K562 (cell line): ENCODE results near the gene FXYD1. TPM values are rescaled to one million over a fixed set of nuclear protein-coding genes. Genes with fewer than 3 reads are reported as not detected.

Experiments used
- ATAC-seq: fragments of 200-7000 bp; cut with Tn5 transposase; 3 replicates; pipeline ENCODE4 v1.9.1; 2020; ENCODE audit warnings: moderate library complexity
- BruUV-seq: library from RNA; stranded (reverse); fragments of 400-500 nt; replicated peaks from 2 replicates; lab custom pipeline; 2021; lab: Mats Ljungman, UMichigan
- CTCF ChIA-PET: fragments of 300-600 bp; formaldehyde crosslinking; extraction: SDS; loops from one replicate; lab custom pipeline; 2021; ENCODE audit warnings: low intra/inter-chr PET ratio; lab: Yijun Ruan, JAX
- POLR2A ChIA-PET: fragments of 300-600, 350-650 bp; sonication (Branson Sonifier 250); formaldehyde crosslinking; extraction: SDS; loops from one replicate; lab custom pipeline; 2021; ENCODE audit warnings: antibody characterized with exemption, inconsistent platforms; lab: Yijun Ruan, JAX
- DNase-seq, 4 experiments: peaks; one replicate each; pipeline versions ENCODE4 v3.0.0 to v3.0.0-alpha.2; 2011 to 2018; ENCODE audit warnings: low spot score in 3 of 4, mixed read lengths in 3 of 4; ENCODE audit errors: extremely low read depth in 1 of 4
- FAIRE-seq: peaks from 2 replicates; lab custom pipeline; 2011; peaks lifted over from hg19 to GRCh38; lab: Jason Lieb, UNC
- H2AFZ ChIP-seq: 2 replicates; pipeline ENCODE4 v1.6.0; 2011; ENCODE audit warnings: low read depth, low read length, control low read depth, inconsistent platforms
- H3K27ac ChIP-seq: fragments of 200-600 bp; 3 replicates; pipeline ENCODE4 v1.8.0; 2011; ENCODE audit warnings: low read depth, mild to moderate bottlenecking, control low read depth, inconsistent platforms, low read length, moderate library complexity, mixed read lengths; ENCODE audit errors: extremely low read depth
- H3K27me3 ChIP-seq, 2 experiments: fragments of 300-600 bp in 1 of 2; 2 replicates in 1 of 2; 3 replicates in 1 of 2; pipeline versions ENCODE4 v1.6.0 to v1.8.0; 2011; ENCODE audit warnings: inconsistent platforms in 2 of 2, low read length in 2 of 2, mild to moderate bottlenecking in 1 of 2, mixed read lengths in 1 of 2, moderate library complexity in 1 of 2; ENCODE audit not compliant: control insufficient read depth in 2 of 2, insufficient read depth in 2 of 2
- H3K36me3 ChIP-seq: fragments of 300-600 bp; 3 replicates; pipeline ENCODE4 v1.8.0; 2011; ENCODE audit warnings: mild to moderate bottlenecking, low read length, inconsistent platforms; ENCODE audit not compliant: control insufficient read depth, insufficient read depth
- H3K4me1 ChIP-seq, 2 experiments: fragments of 200-600 bp in 1 of 2; replicated peaks in 1 of 2; 2 replicates in 1 of 2; 3 replicates in 1 of 2; pipeline versions ENCODE4 v1.5.1 to v1.8.0; 2011; ENCODE audit warnings: inconsistent platforms in 2 of 2, low read length in 2 of 2, mild to moderate bottlenecking in 1 of 2, mixed read lengths in 1 of 2, moderate library complexity in 1 of 2; ENCODE audit not compliant: control insufficient read depth in 2 of 2, insufficient read depth in 2 of 2
- H3K4me2 ChIP-seq: 2 replicates; pipeline ENCODE4 v1.6.1; 2011; ENCODE audit warnings: low read length, control low read depth, inconsistent platforms, mixed read lengths; ENCODE audit not compliant: insufficient read depth
- H3K4me3 ChIP-seq: fragments of 200-600 bp; sonication (generic), shearing (Covaris generic); 2 replicates; pipeline ENCODE4 v1.5.1; 2016; ENCODE audit warnings: control low read depth, inconsistent platforms
- H3K79me2 ChIP-seq: fragments of 200-600 bp; 3 replicates; pipeline ENCODE4 v1.8.0; 2011; ENCODE audit warnings: low read length, inconsistent platforms; ENCODE audit not compliant: control insufficient read depth, insufficient read depth
- H3K9ac ChIP-seq, 2 experiments: 2 replicates each; pipeline versions ENCODE4 v1.6.0 to v1.6.1; 2011; ENCODE audit warnings: low read depth in 2 of 2, low read length in 2 of 2, control low read depth in 1 of 2, inconsistent platforms in 1 of 2, mild to moderate bottlenecking in 1 of 2, mixed read lengths in 1 of 2; ENCODE audit not compliant: insufficient read depth in 1 of 2
- H3K9me1 ChIP-seq: one replicate; pipeline ENCODE4 v1.6.0; 2011; ENCODE audit warnings: inconsistent platforms, mild to moderate bottlenecking, low read length, moderate library complexity; ENCODE audit not compliant: control insufficient read depth, insufficient read depth
- H3K9me3 ChIP-seq: replicated peaks from 2 replicates; pipeline ENCODE4 v1.5.1; 2011; ENCODE audit warnings: low read depth, low read length, inconsistent platforms; ENCODE audit not compliant: control insufficient read depth, insufficient read depth
- H4K20me1 ChIP-seq: replicated peaks from 2 replicates; pipeline ENCODE4 v1.6.1; 2011; ENCODE audit warnings: low read length, inconsistent platforms, mixed read lengths; ENCODE audit not compliant: control insufficient read depth, insufficient read depth
- CBFA2T3 ChIP-seq: fragments of 450-650 bp; IDR thresholded peaks from 2 replicates; pipeline ENCODE4 v1.6.1; 2017
- ERF ChIP-seq: fragments of 450-650 bp; formaldehyde crosslinking; IDR thresholded peaks from 2 replicates; pipeline ENCODE4 v1.4.0; 2020; ENCODE audit warnings: mild to moderate bottlenecking, mixed read lengths
- FOXK2 ChIP-seq, 2 experiments: fragments of 450-650 bp; IDR thresholded peaks in 1 of 2; conservative IDR thresholded peaks in 1 of 2; 2 replicates each; pipeline ENCODE4 v1.6.1; 2016; ENCODE audit warnings: low read depth in 2 of 2, mild to moderate bottlenecking in 1 of 2
- OTX1 ChIP-seq: fragments of 450-650 bp; formaldehyde crosslinking; IDR thresholded peaks from 2 replicates; pipeline ENCODE4 v1.4.0; 2022; ENCODE audit warnings: mild to moderate bottlenecking
- RB1 ChIP-seq: fragments of 450-650 bp; IDR thresholded peaks from 2 replicates; pipeline ENCODE4 v1.6.1; 2017; ENCODE audit warnings: low read depth, mild to moderate bottlenecking
- RBFOX2 ChIP-seq: fragments of 200-400 bp; formaldehyde crosslinking; IDR thresholded peaks from 2 replicates; pipeline ENCODE4 v1.6.1; 2017; ENCODE audit warnings: low read depth, mild to moderate bottlenecking, low read length, moderate library complexity
- REST ChIP-seq, 2 experiments: fragments of 450-650 bp; formaldehyde crosslinking in 1 of 2; IDR thresholded peaks; 2 replicates each; pipeline versions ENCODE4 v1.4.0 to v1.6.1; 2014 to 2020; ENCODE audit warnings: mild to moderate bottlenecking in 2 of 2, borderline replicate concordance in 1 of 2, low read depth in 1 of 2
- SIN3A ChIP-seq, 2 experiments: fragments of 150-350 bp in 1 of 2; IDR thresholded peaks; 2 replicates each; pipeline ENCODE4 v1.6.1; 2011 to 2016; ENCODE audit warnings: borderline replicate concordance in 2 of 2, low read depth in 2 of 2, low read length in 2 of 2, mild to moderate bottlenecking in 2 of 2, moderate library complexity in 2 of 2; ENCODE audit not compliant: control insufficient read depth in 1 of 2
- ZNF165 ChIP-seq: fragments of 250-450 bp; sonication (Bioruptor Pico); IDR thresholded peaks from 2 replicates; pipeline ENCODE4 v1.4.0; 2020; ENCODE audit warnings: borderline replicate concordance
- ZNF280B ChIP-seq: fragments of 250-450 bp; sonication (Bioruptor Pico); IDR thresholded peaks from 2 replicates; pipeline ENCODE4 v1.5.1; 2021; ENCODE audit warnings: mild to moderate bottlenecking
- ZNF398 ChIP-seq: fragments of 250-450 bp; sonication (Bioruptor Pico); IDR thresholded peaks from 2 replicates; pipeline ENCODE4 v1.8.0; 2021; ENCODE audit warnings: moderate library complexity, mild to moderate bottlenecking, inconsistent platforms
- WGBS: fragments of 100-300 bp; shearing (Covaris generic); methylation state at CpG from one replicate; pipeline ENCODE4 v1.1.6; 2016; ENCODE audit warnings: low coverage, mixed read lengths; ENCODE audit not compliant: insufficient coverage; ENCODE audit errors: missing lambda C conversion rate; 5-methylcytosine and 5-hydroxymethylcytosine counted together
- in situ Hi-C: fragments of 300-500 bp; cut with MboI; formaldehyde crosslinking; loops from 4 replicates; pipeline ENCODE4 v1.15.0; 2018; ENCODE audit warnings: inconsistent platforms, mixed read lengths
- intact Hi-C: fragments of 100-400 bp; cut with micrococcal nuclease; formaldehyde crosslinking; loops from 2 replicates; pipeline ENCODE4 v1.14.2; 2022
- polyA plus RNA-seq, 8 experiments: library from polyadenylated mRNA; depleted of rRNA in 4 of 8; stranded (reverse) in 5 of 8; unstranded in 3 of 8; fragments of >200 nt; fragmentation: Nextera tagmentation in 2 of 8; fragmentation: Illumina TruSeq in 1 of 8; extraction: Ambion mirVana in 2 of 8; extraction: Trizol in 1 of 8; gene quantifications; 2 replicates each; pipeline versions ENCODE4 v1.2.1 to v1.2.3, GENCODE V29; 2011 to 2014; ENCODE audit warnings: inconsistent platforms in 1 of 8, missing spikeins in 1 of 8
- total RNA-seq, 7 experiments: library from RNA; depleted of rRNA in 6 of 7; stranded (reverse); fragments of >200 nt in 6 of 7; fragmentation: Illumina TruSeq in 2 of 7; extraction: Trizol in 2 of 7; gene quantifications; 2 replicates each; pipeline versions ENCODE4 v1.2.1 to v1.2.3, GENCODE V29; 2011 to 2021; ENCODE audit warnings: low replicate concordance in 1 of 7

The FXYD1 gene
- total and polyA plus RNA-seq, 9 of the 15 experiments (the other 6 are each of a cell fraction or from before 2014, with no cell fraction given) = 0.40 to 3.2 (median 1.8) TPM; not detected in 3

- POLR2A ChIA-PET = no interaction called here
- in situ Hi-C loops (no loop called here), intact Hi-C loops (no loop called here)
- 15% methylated on average over 2 of the region's 2 CpGs for WGBS
- no TSS peak for BruUV-seq
- H3K4me2 ChIP-seq = peak overlapping the region; percentile 20
- H3K79me2 ChIP-seq = peaks cover 40% of the 10 kb centered on the region
- H2AFZ ChIP-seq = no peak overlapping the region
- no peaks in the 10 kb centered on the region for H3K9me3 ChIP-seq
- no peaks in the 10 kb centered on the region; a peak in 1 of 5 replicates for H3K27me3 ChIP-seq
- ATAC-seq (no peak), FAIRE-seq (peak; percentile 40), DNase-seq (peak in 1 of 4 experiments; percentile 71)
- H3K4me3 ChIP-seq = no peak overlapping the region
- CTCF ChIA-PET = no interaction called here
- H3K9me1 ChIP-seq = no peaks in the 10 kb centered on the region
- no peaks in the 10 kb centered on the region for H4K20me1 ChIP-seq
- peak overlapping the region in 1 of 2 experiments; percentile 39; a peak in 1 of 4 replicates for H3K9ac ChIP-seq
- peaks cover 54 to 67% of the 10 kb centered on the region in 2 experiments for H3K4me1 ChIP-seq
- H3K36me3 ChIP-seq = peaks cover 98% of the 10 kb centered on the region
- peak overlapping the region; percentile 77 for H3K27ac ChIP-seq
- no peak for TF ChIP-seq RBFOX2
- no peak for TF ChIP-seq OTX1
- TF ChIP-seq ERF (CRISPR knock-in tag) = no peak
- peak; percentile 69 for TF ChIP-seq REST (IDR thresholded peaks at IDR 0.05; ENCODE audit: borderline replicate concordance)
- no peak for TF ChIP-seq REST (CRISPR knock-in tag; IDR thresholded peaks at IDR 0.05; ENCODE audit: low read depth)
- no peak for TF ChIP-seq ZNF280B
- TF ChIP-seq SIN3A (IDR thresholded peaks at IDR 0.05; ENCODE audit: borderline replicate concordance in 2 of 2, control insufficient read depth in 1 of 2, low read depth in 2 of 2, low read length in 2 of 2) = 0 out of 4 replicates have a peak, but pooled peaks of 1 of the 2 experiments have one; percentile 29
- no peak for TF ChIP-seq RB1
- no peak for TF ChIP-seq ZNF398 (CRISPR knock-in tag)
- no peak for TF ChIP-seq ZNF165 (CRISPR knock-in tag)
- no peak for TF ChIP-seq FOXK2 (conservative IDR thresholded peaks at IDR 0.05 in 1 of 2, IDR thresholded peaks at IDR 0.05 in 1 of 2; ENCODE audit: low read depth in 2 of 2)
- TF ChIP-seq CBFA2T3 = peak; percentile 34; the same call in 1 of the 2 replicates
These were observed 25.8 kb downstream of the FXYD1 start for GRCh38 chr19:35164418-35164817.
